Measurements from ENCODE around the gene NRCAM.
"Not testable (repeated sequence)": the region's sequence is repeated elsewhere in the genome, so short reads cannot be mapped to it uniquely, and the experiment has no call there.

NRCAM gene

DNA sequence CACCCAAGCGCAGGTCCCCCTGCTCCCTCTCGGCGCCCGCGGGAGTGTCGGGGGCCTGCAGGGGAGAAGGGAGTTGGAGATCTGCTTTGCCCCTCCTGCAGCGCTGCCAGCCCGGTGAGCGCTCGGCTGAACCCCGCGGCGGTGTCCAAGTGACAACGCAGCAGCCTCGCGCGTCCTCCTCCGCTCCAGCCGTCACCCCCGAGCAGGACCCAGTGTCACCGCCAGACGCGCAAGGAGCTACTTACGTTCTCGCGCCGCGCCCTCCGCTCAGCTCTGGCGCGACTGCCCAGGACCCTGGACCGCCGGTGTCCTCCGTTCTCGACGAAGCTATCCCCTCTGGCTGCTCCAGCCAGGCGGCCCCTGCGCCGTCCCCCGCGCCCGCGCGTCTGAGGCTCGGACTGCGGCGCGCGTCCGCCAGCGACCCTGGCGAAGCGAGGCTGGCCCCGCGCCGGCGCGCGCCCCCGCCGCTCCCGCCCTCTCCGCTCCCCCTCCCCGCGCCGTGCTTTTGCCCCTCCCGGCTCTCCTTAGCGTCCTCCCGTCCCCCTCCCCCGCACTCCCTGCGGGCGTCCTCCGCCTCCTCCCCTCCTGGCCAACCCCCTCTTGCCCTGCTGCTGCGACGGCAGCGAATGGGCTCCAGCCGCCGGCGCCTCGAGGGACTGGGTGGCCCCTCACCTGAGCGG is at the start of gene NRCAM:
TSS of gene NRCAM (minus strand) at position 439 of the 680 bp plus-strand sequence. CDS start 216,372 bp downstream, outside the sequence.
- peak in 1 of 2 donors; percentile 10 for DNase-seq (ENCODE audit: low read depth in 2 of 2)

DNA sequence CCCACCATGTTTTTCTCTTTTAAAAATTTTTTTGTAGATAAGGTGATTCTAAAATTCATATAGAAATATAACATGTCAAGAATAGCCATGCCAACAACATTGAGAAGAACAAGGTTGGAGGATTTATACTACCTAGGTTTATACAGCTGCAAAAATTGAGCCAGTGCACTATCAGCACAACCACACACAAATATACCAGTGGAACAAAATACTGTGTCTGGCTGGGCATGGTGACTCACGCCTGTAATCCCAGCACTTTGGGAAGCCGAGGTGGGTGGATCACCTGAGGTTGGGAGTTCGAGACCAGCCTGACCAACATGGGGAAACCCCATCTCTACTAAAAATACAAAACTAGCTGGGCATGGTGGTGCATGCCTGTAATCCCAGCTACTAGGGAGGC is 48.3 kb upstream of the NRCAM start:
- DNase-seq (ENCODE audit: low read depth in 2 of 2): not testable (repeated sequence)

DNA sequence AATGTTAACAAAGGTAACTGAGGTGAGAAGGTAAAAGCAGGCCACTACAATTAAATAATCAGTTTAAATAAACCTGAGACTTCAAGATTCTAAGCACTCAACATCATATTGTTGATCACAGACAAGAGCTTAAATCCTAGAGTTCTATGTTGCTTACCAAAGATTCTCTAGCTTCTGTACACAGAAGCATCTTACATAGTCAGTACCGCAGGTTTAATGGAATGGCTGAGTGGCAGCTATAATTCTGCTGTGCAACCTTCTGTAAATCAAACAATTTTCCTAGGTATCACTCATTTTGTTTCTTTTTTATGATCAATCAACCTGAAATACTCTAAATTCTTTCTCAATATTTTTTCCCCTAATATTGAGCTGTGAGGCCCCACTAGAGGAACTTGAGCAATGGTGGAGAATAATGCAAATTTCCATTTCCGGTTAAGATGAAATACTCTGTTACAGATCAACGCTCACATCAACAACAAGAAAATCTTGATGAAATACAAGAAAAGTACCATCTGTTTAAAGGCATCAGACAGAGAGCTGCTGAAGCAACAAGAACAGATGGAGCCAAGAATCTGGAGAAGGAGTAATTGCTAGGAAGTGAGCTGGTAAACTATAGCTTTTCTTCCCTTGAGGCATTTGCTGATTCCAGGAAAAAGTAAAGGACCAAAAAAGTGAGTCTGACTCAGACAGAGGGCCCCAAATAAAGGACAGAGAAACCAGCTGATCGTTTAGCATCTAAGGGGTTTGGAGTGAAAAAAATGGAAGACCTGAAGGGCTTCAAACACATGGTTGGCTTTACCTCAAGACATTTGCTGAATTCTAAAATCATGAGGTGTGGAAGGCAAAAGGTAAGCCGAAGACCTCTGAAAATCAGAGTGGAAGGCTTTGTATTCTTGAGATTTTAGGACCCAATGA is 47.1 kb upstream of the NRCAM start:
- DNase-seq (ENCODE audit: low read depth in 2 of 2): no peak

DNA sequence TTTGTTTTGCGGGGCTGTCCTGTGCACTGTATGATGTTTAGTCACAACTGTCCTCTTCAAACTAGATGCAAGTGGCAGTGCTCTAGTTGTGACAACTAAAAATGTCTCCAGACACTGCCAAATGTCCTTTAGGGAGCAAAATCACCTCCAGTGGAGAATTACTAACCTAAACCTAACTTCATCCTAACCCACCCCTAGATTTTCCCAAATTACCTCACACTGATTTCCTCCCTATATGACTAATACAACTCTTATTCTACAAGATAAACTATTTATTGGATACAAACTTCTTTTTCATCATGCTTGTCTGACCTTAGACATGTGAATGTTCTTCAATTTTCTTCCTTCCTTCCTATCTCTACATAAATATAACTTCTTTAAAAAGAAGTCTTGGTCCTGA is 43.3 kb upstream of the NRCAM start:
- no peak for DNase-seq (ENCODE audit: low read depth in 2 of 2)

DNA sequence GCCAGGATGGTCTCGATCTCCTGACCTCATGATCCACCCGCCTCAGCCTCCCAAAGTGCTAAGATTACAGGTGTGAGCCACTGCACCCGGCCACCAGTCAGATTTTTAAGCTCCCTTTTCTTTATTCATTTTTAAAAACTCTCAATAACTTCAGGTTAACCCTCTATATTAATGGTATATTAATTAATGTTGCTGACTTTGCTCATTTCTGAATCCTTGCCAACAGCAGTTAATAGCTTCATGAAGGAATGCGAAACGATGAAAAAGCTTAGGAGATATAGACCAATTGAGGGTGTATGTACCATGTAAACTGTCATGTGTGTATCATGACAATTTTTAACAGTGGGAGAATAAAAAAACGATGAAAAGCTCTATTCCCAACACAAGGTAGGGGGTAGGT is 42.2 kb upstream of the NRCAM start:
- DNase-seq (ENCODE audit: low read depth in 2 of 2): no peak

DNA sequence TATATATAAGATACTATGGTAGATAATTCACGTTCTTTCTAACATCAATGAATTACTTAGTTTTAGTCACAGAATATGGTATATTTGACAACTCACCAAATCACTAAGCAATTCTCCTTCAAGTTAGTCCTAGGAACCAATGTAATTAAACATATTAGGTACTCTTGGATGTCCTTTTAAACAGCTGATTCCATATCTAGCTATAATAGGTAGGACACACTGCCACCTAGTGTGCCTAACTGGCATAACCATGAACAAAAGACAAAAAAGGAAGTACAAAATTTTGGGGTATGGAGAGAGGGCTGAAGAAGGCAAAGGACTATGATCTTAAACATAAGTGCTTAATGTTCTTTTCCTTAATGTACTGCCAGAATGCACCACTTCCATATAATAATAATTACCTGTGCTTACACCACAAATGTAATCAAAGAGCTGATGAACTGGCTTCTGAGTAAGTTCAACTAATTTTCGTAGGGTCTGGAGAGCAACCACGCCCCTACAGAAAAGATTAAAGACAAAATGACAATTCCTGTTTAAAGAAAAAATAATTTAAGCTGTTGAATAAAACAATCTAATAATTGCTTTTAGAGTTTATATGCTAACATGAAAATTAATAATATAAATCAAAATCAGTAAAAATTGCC is 41.0 kb upstream of the NRCAM start:
- peak; percentile 12 to 23 for DNase-seq (ENCODE audit: low read depth in 2 of 2)

DNA sequence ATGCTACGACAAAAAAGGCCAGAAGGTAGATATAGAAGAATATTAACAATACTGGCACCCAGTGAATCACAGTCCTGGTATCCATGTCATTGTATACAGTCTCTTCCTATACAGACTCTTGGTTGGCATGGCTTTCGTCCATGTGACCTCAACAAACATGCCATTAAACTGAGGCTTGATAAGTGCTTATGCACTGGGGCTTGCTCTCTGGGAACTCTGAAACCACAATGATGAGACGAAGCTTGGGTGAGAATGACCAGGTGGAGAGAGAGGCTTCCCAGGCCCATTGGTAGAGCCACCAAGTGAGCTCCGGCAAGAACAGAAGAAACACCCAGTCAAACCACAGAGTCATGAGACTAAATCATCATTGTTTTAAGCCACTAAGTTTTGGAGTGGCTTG is 36.5 kb upstream of the NRCAM start:
- DNase-seq (ENCODE audit: low read depth in 2 of 2): no peak

DNA sequence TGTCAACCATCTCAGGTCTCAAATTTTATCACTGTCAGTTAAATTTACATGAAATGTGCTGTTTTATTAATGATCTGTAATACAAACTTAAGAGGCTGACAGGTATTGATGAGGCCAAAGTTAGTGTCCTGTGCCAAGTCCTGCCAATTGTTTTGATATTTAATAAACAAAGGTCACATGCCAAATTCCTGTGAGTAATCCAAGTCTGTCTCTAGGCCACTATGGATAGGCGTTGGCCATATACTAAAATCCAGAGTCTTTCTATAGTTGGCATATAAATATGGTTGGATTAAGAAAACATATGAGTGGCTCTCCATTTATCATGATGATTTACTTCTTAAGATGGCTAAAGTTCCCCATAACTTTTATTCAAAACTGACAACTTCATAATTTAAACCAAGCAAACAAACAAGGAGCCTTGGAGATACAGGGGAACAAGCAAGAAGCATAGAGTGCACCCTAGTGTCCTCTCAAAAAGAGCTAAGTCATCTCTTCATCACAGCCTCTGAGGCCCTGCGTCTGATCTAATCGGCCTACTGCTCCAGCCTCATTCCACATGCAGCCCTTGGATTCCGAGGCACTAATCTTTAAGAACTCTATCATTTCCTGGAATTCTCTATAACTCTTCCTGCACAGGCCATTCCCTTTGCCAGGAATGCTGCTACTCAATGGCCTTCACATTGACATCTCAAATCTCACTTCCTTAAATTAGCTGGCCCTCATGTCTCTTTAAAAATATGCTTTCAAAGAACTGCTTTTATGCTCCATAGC is 32.7 kb upstream of the NRCAM start:
- DNase-seq (ENCODE audit: low read depth in 2 of 2): no peak

DNA sequence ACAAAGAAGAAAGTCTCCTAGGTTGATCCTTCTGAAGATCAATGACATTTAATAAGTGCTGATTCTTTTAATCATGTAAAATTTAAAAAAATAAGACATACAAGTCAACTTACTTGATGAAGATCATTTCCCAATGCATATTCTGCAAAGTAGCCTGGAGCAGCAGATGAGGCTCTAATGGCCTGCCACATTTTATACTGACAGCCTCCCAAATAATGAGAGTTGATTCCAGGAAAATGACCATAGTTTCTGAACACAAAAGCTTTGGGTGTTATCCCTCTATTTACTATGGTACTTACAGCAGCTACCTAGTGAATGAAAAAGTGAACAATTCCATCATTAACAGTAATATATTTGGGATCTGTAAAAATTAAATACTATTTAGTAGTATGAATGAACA is 31.4 kb upstream of the NRCAM start:
- DNase-seq (ENCODE audit: low read depth in 2 of 2): no peak

DNA sequence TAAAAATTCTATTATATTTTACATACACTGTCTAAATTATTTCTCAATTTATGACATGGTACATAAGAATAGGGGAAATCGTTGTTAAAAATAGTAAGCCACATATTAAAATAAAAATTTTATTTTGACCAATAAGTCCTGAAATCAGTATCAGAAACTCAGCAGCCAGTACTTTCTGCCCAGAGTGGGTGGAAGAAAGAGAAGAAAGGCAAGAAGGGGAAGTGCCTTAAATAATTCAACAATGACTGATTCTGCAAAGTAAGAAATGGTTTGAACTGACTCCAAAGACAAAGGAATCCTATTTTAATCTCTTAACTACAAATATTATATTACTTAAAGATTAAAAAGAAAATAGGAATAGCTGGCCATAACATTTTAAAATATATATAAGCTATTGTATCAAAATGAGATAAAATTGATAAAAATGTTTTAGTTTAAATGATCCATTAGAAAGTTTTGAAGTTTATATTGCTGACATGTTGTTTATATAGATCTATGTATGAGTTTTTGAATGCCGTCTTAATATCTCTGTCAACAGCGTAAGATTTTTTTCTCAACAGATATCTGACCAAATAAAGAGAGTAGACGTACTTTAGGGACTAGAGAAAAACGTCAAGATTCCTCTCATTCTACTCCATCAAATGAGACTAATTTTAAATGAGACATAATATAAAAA is 30.2 kb upstream of the NRCAM start:
- DNase-seq (ENCODE audit: low read depth in 2 of 2): no peak

DNA sequence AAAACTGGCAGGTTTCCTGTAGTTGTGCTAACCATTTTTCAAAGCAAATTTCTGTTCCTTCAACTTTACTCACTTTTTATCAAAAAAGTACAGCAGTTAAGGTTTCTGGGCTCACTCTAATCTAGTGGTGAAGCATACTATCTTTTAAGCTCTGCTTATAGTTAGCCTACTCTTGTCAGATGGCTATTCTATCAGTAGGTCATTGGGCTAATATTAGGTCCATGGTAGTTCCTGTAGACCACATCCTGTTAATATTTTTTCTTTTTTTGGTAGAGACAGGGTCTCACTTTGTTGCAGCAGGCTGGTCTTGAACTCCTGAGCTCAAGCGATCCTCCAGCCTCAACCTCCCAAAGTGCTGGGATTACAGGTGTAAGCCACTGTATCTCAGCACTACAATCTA is 27.9 kb upstream of the NRCAM start:
- no peak for DNase-seq (ENCODE audit: low read depth in 2 of 2)

DNA sequence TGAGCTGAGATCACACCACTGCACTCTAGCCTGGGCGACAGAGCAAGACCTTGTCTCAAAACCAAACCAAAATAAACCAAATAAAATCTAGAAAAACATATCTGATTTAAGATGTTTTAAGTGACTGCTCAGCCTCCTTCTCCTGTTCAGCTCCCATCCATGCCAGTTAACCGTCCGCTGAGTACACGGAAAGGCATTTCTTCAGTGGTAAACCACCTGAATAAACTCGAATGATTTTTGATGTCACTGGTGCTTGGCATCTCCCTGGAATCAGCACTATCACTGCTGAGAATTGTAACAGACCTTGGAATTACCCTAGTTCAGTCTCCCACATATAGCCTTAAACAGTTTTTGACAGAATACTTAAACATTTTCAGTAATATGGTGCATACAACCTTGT is 24.1 kb upstream of the NRCAM start:
- DNase-seq (ENCODE audit: low read depth in 2 of 2): no peak

DNA sequence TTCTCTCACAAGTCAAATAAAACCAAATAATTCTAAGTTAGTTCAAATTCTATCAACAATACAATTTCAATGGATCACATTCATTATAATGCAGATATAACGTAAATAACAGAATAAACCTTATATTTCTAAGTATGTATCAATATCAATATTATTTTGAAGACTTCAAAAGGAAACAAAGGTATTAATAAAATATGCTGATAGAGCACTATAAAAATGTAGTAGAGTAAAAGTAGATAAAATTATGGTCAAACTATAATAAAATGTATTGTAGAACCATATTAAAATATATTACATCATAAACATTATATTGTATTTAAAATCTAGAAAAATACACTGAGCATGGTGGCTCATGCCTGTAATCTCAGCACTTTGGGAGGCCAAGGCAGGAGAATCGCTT is 23.5 kb upstream of the NRCAM start:
- DNase-seq (ENCODE audit: low read depth in 2 of 2): no peak

DNA sequence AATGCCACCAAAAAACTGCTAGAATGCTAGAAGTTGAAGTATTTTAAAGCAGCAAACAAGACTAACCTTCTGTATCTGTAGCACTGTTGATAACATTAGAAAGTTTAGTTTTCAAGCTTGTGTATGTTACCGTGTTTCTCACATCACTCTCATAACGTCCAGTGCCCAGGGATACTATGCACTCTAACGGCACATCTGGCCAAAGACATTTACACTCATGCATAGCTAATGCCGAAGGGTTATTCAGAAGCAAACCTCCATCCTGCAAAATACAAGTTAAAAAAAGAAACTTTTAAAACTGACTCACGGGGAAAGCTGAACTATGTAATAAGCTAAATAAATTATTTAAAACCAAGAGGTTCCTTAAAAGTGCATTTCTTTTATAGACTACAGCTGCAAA is 22.9 kb upstream of the NRCAM start:
- DNase-seq (ENCODE audit: low read depth in 2 of 2): no peak

DNA sequence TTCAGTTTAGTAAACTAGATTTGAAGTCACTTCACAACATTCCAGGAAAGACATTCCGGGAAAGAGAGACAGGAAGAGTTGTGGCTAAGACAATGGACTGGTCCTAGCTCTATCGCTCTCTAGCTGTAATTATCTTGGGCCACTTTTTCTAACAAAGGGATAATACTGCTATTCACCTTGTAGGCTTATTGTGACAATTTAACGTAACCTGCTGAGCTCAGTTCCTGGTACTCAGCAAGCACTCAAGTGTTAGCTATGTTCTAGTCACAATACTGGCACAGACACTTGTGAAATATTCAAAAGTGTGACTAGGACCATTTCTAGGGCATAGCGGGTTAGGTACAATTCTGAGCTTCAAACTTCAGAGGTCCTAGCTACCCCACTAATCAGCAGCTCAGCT is 12.0 kb upstream of the NRCAM start:
- DNase-seq (ENCODE audit: low read depth in 2 of 2): no peak

DNA sequence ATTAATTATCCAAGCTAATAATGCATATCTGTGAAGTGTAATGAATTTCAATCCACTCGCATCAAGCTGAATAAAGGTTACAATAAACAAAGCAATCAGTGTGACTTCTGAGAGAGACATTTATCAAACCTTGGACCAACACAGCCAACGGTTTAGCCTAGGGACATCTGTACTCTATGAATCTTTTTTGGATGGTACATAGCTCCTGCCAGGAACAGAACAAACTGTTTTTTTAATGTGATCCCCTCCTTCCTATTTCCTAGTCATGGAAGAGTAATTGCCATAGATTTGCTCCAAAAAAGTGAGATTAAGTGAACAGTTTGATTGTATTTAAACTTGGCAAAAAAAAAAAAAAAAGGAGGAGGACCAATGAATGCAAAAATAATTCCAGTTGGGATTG is 11.2 kb upstream of the NRCAM start:
- no peak for DNase-seq (ENCODE audit: low read depth in 2 of 2)

DNA sequence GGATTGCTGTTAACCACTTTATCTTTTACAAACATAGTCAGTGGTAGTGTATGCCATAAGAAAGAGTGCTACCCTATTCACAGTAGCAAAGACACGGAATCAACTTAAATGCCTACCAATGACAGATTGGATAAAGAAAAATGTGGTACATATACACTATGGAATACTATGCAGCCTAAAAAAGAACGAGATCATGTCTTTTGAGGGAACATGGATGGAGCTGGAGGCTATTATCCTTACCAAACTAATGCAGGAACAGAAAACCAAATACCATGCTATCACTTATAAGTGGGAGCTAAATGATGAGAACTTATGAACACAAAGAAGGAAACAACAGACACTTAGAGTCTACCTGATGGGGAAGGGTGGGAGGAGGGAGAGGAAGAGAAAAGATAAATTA is 10.1 kb upstream of the NRCAM start:
- not testable (repeated sequence) for DNase-seq (ENCODE audit: low read depth in 2 of 2)

DNA sequence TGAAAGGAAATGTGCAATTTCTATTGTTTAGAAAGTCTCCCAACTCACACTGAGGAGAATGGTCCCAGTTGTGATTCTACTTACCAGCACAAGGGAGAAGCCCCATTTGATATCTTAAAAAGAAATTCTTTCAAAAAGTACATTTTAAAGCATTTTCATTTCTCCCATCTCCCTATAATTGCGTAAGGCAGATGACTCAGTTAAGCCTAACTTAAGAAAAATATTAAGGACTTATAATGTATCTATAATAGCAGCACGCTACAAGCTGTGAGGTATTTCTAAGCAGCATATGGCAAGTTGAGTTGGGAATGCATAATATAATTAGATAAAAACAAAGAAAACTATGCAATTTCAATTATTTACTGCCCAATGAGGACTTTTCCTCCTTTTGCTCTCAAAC is 8.5 kb upstream of the NRCAM start:
- no peak for DNase-seq (ENCODE audit: low read depth in 2 of 2)

DNA sequence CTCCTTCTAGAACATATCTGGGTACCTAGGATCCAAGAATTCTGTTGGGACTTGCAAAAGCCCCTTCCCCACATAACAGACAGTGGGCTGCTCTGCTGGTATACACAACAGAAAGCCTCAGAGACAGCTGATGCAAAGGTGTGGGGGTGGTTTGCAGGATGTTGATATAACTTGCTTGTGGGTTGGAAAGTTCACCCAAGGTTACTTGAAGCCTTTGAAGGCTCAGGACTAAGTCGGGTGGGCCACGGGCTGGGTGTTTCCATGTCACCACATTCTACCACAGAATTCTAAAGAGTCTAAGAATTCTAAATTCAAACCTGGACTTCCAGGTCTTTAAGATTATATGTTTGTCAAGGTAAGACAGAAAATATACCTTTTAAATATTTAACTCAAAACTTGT is 7.4 kb upstream of the NRCAM start:
- DNase-seq (ENCODE audit: low read depth in 2 of 2): no peak

DNA sequence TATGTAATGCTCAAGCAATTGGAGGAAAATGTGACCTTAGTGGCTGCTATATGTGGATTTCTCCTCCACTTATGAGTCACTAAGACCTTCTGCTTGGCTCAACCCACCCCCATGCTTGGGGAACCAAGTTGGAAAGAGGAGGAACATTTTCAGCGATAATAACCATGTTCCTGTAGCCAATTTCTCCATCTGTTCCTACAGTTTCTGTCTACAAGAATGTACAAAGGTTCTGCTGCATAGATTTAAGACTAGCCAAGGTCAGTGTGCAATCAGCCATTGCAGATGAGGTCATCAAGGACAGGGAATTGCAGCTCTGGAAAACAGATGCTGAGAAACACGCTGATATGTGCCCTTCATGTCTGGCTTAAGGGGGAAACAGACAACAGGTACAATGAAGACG is 5.6 kb upstream of the NRCAM start:
- DNase-seq (ENCODE audit: low read depth in 2 of 2): no peak

DNA sequence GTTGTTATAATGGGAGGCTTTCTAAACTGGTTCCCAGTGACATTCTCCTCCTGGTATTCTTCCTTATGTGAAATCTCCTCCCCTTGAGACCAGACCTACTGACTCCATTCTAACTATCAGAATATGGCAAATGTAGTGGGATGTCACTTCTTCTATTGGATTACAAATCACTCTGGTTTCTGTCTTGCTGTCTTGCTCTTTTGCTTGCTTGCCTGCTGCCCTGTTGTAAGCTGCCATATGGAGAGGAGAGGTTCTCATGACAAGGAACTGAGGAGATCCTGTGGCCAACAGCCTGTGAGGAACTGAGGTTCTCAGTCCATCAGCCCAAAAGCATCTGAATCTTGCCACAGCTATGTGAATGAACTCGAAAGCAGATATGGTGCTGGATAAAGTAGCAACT is 4.7 kb upstream of the NRCAM start:
- no peak for DNase-seq (ENCODE audit: low read depth in 2 of 2)

Data from stimulated activated CD4-positive, alpha-beta T cell treated with anti-CD3 and anti-CD28 coated beads, Interleukin-1b, Interleukin-23, amount 100 ng/mL, for 4 hours (primary cell).